Measurements from ENCODE around the gene MCM3.

The MCM3 gene

DNA sequence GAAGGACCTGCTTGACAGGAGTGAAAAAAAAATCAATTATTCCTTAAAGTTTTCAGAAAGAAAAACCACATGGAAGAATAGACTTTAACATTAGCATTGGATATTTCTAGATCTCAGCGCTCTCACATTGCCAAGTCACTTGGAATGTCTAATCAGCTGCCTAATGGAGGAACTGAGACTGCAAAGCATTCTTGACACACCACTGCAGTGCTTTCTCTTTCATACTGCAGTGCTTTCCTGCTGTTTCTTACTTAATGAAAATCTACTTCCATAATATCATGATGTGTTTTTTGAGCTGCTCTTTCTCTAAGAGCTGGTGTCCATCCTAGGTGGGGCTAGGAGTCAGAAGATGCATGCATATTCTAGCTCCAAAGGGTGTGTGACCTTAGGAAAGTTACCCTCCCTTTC, 20.4 kb upstream of the MCM3 start:
- H3K4me3 ChIP-seq (ENCODE audit: low read depth, low read length): peak overlapping the region; percentile 28; the same call in 1 of the 2 replicates
- peak; percentile 74 for DNase-seq (ENCODE audit: low read depth)
- TF ChIP-seq, protein P1, sequence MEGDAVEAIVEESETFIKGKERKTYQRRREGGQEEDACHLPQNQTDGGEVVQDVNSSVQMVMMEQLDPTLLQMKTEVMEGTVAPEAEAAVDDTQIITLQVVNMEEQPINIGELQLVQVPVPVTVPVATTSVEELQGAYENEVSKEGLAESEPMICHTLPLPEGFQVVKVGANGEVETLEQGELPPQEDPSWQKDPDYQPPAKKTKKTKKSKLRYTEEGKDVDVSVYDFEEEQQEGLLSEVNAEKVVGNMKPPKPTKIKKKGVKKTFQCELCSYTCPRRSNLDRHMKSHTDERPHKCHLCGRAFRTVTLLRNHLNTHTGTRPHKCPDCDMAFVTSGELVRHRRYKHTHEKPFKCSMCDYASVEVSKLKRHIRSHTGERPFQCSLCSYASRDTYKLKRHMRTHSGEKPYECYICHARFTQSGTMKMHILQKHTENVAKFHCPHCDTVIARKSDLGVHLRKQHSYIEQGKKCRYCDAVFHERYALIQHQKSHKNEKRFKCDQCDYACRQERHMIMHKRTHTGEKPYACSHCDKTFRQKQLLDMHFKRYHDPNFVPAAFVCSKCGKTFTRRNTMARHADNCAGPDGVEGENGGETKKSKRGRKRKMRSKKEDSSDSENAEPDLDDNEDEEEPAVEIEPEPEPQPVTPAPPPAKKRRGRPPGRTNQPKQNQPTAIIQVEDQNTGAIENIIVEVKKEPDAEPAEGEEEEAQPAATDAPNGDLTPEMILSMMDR (IDR thresholded peaks at IDR 0.05; ENCODE audit: insufficient read depth, low read depth, low read length, missing control alignments): no peak

DNA sequence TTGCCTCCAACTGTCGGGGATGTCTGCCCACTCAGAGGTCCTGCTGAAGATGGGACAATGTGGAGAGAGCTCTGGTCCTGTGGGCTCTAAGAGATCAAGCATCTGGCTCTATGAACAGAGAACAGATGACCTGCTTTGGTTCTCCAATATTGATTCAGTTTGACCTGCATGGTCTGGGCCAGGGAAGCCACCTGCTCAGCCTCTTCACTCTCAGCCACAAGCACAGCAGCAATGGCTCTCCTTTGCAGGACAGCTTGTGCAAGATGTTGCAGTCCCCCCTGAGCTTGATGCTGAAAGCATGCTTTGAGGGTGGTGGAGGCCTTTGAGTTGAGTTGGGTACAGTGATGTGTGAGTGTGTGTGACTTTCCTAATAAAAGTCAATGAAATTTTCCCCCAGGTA, 18.6 kb upstream of the MCM3 start:
- no peak overlapping the region for H3K4me3 ChIP-seq (ENCODE audit: low read depth, low read length)
- TF ChIP-seq, protein P1 (IDR thresholded peaks at IDR 0.05; ENCODE audit: insufficient read depth, low read depth, low read length, missing control alignments): no peak
- DNase-seq (ENCODE audit: low read depth): no peak

GRCh38 chr6:52301326-52301725, 16.8 kb upstream of the MCM3 start:
- no peak overlapping the region for H3K4me3 ChIP-seq (ENCODE audit: low read depth, low read length)
- no peak for DNase-seq (ENCODE audit: low read depth)
- TF ChIP-seq, protein P1 (IDR thresholded peaks at IDR 0.05; ENCODE audit: insufficient read depth, low read depth, low read length, missing control alignments): no peak

GRCh38 chr6:52300489-52300931, 16.0 kb upstream of the MCM3 start:
- TF ChIP-seq, protein P1 (IDR thresholded peaks at IDR 0.05; ENCODE audit: insufficient read depth, low read depth, low read length, missing control alignments): no peak
- DNase-seq (ENCODE audit: low read depth): no peak
- no peak overlapping the region for H3K4me3 ChIP-seq (ENCODE audit: low read depth, low read length)

DNA sequence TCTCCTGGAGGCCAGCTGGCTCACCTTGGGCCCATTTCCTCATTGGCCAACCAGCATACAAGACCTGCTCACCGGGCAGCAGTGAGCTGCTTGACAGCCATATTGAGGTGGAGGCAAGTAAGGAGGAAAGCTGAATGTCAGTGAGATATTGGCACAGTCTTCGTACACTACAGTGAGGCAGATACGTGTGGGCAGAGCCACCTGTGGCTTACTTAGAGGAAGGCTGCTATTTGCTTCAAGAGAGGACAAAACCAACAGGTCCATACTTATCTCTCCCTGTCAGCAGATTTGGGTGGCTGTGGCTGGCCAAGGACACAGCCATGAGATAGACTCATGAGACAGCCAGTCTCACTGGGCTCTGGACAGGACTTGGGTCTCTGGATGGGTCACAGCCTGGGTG, 15.1 kb upstream of the MCM3 start:
- H3K4me3 ChIP-seq (ENCODE audit: low read depth, low read length): no peak overlapping the region
- no peak for DNase-seq (ENCODE audit: low read depth)
- TF ChIP-seq, protein P1 (IDR thresholded peaks at IDR 0.05; ENCODE audit: insufficient read depth, low read depth, low read length, missing control alignments): no peak

DNA sequence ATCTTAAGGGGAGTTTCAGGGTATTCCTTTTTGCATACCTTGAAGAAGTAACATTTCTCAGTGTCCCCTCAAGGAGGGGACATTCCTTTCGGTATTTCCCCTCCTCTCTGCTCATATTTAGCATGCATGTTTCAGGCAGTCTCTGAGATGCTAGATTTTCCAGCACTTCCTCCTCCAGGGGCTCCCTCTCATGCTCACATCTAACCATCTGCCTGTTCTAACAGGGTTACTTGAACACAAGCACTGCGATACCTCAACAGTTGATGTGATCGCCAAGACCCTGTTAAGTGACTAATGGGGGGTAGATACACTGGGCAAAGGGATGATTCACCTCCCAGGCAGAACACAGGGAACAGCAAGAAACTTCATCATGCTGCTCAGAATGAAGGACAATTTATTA, 12.9 kb upstream of the MCM3 start:
- H3K4me3 ChIP-seq (ENCODE audit: low read depth, low read length): no peak overlapping the region
- DNase-seq (ENCODE audit: low read depth): peak; percentile 58
- TF ChIP-seq, protein P1 (IDR thresholded peaks at IDR 0.05; ENCODE audit: insufficient read depth, low read depth, low read length, missing control alignments): no peak

GRCh38 chr6:52293067-52293466, 8.5 kb upstream of the MCM3 start:
- TF ChIP-seq, protein P1 (IDR thresholded peaks at IDR 0.05; ENCODE audit: insufficient read depth, low read depth, low read length, missing control alignments): no peak
- DNase-seq (ENCODE audit: low read depth): no peak
- no peak overlapping the region for H3K4me3 ChIP-seq (ENCODE audit: low read depth, low read length)

All from GM12865 (cell line).